GM19438 (cell line): ENCODE results near the gene RBMX.
"Not testable (repeated sequence)": the region's sequence is repeated elsewhere in the genome, so short reads cannot be mapped to it uniquely, and the experiment has no call there.

ENCODE experiments used
- ATAC-seq: cut with Tn5 transposase; IDR thresholded peaks from one replicate; pipeline ENCODE4 v1.9.1; 2021; ENCODE audit warnings: low read depth; ENCODE audit not compliant: unreplicated experiment

The RBMX gene

GRCh38 chrX:136879001-136879687, 1.4 kb downstream of the RBMX start:
- no peak for ATAC-seq

- ATAC-seq, result no peak
Measured at GRCh38 chrX:136878423-136878822, 2.1 kb downstream of the RBMX start.

GRCh38 chrX:136874114-136874513, 6.4 kb downstream of the RBMX start:
- ATAC-seq, result not testable (repeated sequence)

- ATAC-seq, result not testable (repeated sequence)
Measured at GRCh38 chrX:136873210-136873609, 7.3 kb downstream of the RBMX start.

GRCh38 chrX:136872091-136872700, 8.3 kb downstream of the RBMX start:
- no peak for ATAC-seq

GRCh38 chrX:136870064-136870463, 10.5 kb downstream of the RBMX start:
- ATAC-seq, result no peak

GRCh38 chrX:136868283-136869055, 12.1 kb downstream of the RBMX start:
- ATAC-seq, result no peak

GRCh38 chrX:136867518-136867917, 13.0 kb downstream of the RBMX start:
- ATAC-seq, result no peak

GRCh38 chrX:136867096-136867491, 13.4 kb downstream of the RBMX start:
- no peak for ATAC-seq

GRCh38 chrX:136866337-136867095, 14.0 kb downstream of the RBMX start:
- ATAC-seq, result no peak

GRCh38 chrX:136865270-136866158, 15.0 kb downstream of the RBMX start:
- ATAC-seq, result no peak

GRCh38 chrX:136863826-136864225, 16.7 kb downstream of the RBMX start:
- no peak for ATAC-seq

- ATAC-seq, result no peak
Measured at GRCh38 chrX:136862546-136862945, 18.0 kb downstream of the RBMX start.

GRCh38 chrX:136861877-136862276, 18.6 kb downstream of the RBMX start:
- ATAC-seq, result no peak

- no peak for ATAC-seq
Measured at GRCh38 chrX:136858007-136858756, 22.3 kb downstream of the RBMX start.

- ATAC-seq, result no peak
Measured at GRCh38 chrX:136856551-136856950, 24.0 kb downstream of the RBMX start.

- no peak for ATAC-seq
Measured at GRCh38 chrX:136856050-136856449, 24.5 kb downstream of the RBMX start.

GRCh38 chrX:136851526-136851925, 29.0 kb downstream of the RBMX start:
- no peak for ATAC-seq

GRCh38 chrX:136850441-136851175, 29.9 kb downstream of the RBMX start:
- no peak for ATAC-seq
